HG03575 (cell line): Measurements from ENCODE around the gene UFL1.
"Not testable (repeated sequence)": the region's sequence is repeated elsewhere in the genome, so short reads cannot be mapped to it uniquely, and the experiment has no call there.

Source experiments
- ATAC-seq: cut with Tn5 transposase; IDR thresholded peaks from one replicate; pipeline ENCODE4 v1.9.1; 2021; ENCODE audit not compliant: unreplicated experiment, insufficient number of reproducible peaks, low FRiP score; ENCODE audit errors: extremely low read depth

Gene UFL1

GRCh38 chr6:96521644-96522464, at the start of gene UFL1:
TSS of gene UFL1 (plus strand) at chr6:96521806. CDS start at chr6:96521874, 68 bp downstream.
- peak; percentile 83 for ATAC-seq

- ATAC-seq, result not testable (repeated sequence)
These were observed 49.3 kb upstream of the UFL1 start for GRCh38 chr6:96472291-96472690.

GRCh38 chr6:96478695-96479094, 42.9 kb upstream of the UFL1 start:
- no peak for ATAC-seq

- ATAC-seq, result no peak
These were observed 29.7 kb upstream of the UFL1 start for GRCh38 chr6:96491926-96492325.

DNA sequence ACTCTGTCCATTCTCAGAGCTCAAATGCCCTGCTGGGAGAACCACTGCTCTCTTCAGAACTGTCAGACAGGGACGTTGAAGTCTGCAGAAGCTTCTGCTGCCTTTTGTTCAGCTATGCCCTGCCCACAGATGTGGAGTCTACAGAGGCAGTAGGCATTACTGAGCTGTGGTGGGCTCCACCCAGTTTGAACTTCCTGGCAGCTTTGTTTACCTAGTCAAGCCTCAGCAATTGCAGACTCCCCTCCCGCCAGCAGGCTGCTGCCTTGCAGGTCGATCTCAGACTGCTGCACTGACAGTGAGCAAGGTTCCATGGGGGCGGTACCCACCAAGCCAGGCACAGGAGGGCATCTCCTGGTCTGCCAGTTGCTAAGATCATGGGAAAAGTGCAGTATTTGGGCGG, 21.8 kb upstream of the UFL1 start:
- ATAC-seq, result no peak

- no peak for ATAC-seq
These were observed 18.7 kb upstream of the UFL1 start for GRCh38 chr6:96502915-96503314.

DNA sequence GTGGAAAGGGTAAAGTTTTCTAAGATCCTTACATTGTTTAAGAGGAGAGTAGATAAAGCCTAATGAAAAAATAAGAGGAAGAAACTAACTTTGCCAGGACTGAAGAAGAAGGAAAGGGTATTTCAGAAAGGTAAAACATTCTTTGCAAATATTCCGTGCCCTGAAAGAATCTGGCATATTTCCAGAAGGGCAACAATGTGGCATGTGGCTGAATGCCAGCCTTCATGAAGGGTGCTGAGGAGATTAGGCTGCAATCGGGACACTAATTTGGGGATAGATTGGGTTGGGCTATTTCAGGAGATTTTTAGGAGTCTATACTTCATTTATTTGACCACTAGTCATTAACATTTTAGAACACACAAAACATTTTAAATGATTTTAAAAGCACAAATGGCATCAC, 16.2 kb upstream of the UFL1 start:
- no peak for ATAC-seq

DNA sequence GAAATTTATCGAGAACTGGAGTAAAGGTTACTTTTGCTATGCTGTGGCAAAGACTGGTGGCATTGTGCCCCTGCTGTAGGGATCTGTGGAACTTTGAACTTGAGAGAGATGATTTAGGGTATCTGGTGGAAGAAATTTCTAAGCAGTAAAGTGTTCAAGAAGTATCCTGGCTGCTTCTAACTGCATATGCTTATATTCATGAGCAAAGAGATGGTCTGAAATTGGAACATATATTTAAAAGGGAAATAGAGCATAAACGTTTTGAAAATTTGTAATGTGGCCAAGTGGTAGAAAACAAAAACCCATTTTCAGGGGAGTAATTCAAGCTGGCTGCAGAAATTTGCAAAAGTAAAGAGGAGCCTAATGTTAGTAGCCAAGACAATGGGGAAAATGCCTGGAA, 12.3 kb upstream of the UFL1 start:
- no peak for ATAC-seq

- ATAC-seq, result no peak
These were observed 1.2 kb upstream of the UFL1 start for GRCh38 chr6:96520171-96521115.

DNA sequence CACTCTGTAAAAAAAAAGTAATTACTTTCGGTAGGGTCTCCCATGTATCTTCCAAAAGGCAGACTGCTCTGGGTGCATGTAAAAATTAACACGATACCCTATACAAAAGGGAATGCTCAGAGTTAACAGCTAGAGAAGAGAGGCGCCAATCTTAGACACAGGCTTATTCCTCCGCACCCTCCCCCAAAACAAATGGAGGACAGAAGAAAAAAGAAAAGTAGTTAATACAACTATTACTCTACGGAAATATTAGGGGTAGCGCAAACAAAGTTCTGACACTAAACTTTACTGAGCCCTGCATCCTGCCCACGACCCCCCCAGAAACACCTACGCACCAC, 331 bp upstream of the UFL1 start:
- ATAC-seq, result no peak

DNA sequence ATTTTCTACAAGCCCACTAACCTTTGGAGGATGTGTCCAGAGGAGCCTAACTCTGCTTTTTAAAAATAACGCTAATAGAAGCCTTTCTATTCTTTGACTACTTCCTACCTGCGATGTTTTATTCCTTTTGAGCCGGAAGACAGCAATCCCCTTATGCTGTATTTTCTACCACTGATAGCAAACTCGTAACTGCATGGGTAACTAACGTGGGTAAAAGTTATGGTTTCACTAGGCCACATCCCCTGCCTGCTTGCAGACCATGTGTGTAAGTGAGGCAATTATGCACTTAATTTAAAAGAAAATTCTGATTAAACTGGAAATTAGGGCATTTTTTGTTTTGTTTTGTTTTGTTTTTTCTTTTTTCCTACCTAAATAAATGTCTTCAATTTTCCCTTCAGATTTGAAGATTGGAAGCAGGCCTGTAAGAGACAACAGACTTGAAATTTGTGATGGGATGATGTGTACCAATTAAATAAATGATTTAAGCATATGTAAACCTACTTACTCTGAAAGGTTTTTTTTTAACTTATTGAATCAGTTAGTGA, 931 bp downstream of the UFL1 start:
- peak; percentile 18 for ATAC-seq

GRCh38 chr6:96528193-96528592, 6.6 kb downstream of the UFL1 start:
- ATAC-seq, result no peak

GRCh38 chr6:96532399-96532798, 10.8 kb downstream of the UFL1 start:
- no peak for ATAC-seq

DNA sequence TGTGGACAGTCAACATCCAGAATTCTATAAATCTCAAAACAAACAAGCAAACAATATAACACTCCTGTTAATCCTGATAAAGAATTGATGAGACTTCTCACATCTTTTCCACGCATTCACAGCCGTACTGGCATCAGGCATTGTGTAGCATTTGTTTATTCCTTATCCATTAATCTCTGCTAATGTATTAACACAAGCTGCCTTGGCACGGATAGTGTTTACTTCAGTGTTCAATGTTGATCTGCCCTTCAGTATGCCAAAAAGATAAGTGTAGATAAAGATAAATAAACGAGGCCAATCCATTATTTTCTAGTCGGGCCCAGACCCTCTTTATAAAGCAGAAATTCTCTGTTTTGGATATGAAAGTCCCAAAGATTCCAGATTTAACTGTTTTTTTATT, 16.1 kb downstream of the UFL1 start:
- no peak for ATAC-seq

GRCh38 chr6:96542702-96543101, 21.1 kb downstream of the UFL1 start:
- no peak for ATAC-seq

- ATAC-seq, result no peak
These were observed 24.3 kb downstream of the UFL1 start for GRCh38 chr6:96545882-96546281.

DNA sequence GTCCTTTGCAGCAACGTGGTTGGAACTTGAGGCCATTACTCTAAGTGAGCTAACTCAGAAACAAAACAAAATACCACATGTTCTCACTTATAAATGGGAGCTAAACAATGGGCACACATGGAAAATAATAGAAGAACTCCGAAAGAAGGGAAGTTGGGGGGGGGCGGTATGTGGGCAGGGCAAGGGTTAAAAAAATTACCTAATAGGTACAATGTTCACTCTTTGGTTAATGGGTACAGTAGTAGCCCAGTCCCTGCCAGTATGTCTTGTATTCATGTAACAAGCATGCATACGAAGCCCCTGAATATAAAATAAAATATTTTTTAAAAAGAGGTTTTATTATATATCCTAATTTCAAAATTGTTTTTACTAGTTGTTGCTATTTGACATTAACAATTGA, 26.0 kb downstream of the UFL1 start:
- ATAC-seq, result no peak

DNA sequence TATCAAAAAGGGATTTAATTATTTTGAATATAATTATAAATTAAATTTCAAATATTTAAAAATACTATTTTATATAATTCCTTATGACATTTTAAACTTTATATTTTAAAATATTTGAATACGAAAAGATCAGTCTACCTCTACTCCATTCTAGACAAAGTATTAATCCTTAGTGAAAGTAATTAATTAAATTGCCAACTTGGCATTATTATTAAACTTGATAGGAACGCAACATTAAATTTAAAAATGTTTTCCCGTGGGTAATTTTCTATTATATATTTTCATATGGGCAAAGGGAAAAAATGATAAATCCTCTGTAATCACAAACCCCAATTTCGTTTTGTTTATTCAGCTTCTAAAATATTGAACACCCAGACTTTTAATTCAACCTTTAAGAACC, 33.0 kb downstream of the UFL1 start:
- ATAC-seq, result no peak

DNA sequence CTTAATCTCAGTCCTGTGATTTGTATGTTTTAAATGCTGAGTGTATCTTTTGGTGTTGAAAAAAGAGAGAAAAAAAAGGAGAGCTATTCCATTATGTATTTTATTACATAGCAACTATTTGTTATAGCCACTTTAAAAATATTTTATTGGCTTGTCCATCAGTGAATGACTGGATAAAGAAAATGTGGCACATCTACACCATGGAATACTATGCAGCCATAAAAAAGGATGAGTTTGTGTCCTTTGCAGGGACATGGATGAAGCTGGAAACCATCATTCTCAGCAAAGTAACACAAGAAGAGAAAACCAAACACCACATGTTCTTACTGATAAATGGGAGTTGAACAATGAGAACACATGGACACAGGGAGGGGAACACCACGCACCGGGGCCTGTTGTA, 38.1 kb downstream of the UFL1 start:
- ATAC-seq, result not testable (repeated sequence)

DNA sequence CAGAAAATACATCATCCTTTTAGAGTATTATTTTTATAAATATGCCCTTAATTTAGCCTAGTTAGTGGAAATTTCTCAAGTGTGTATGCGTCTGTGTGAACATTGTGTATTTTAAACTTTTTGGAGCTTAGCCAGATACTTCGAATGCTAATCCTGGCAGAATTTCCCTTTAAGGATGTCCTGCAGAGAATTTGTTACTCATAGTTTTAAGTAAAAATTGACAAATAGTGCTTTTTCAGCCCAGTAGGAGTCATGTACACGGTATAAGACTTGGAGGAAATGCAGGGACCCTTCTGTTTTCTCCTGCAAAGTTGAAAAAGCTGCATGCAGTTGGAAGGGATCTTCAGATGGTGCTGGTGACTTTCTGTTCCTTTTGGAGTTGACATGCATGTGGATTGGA, 41.3 kb downstream of the UFL1 start, which contains the start of gene FHL5:
TSS of gene FHL5 (plus strand) at position 243 of the 400 bp plus-strand sequence. CDS start 40,486 bp downstream, outside the sequence.
- ATAC-seq, result no peak
